KMS-11 (cell line): ENCODE results near the gene CCSER1.

Experiments
- H2AFZ ChIP-seq: fragments of 200-600 bp; sonication (generic); 2 replicates; pipeline ENCODE4 v1.6.1; 2016; ENCODE audit warnings: antibody characterized with exemption, mixed run types, low read depth
- H3K27ac ChIP-seq: fragments of 200-600 bp; sonication (generic); 2 replicates; pipeline ENCODE4 v1.6.1; 2016; ENCODE audit warnings: mild to moderate bottlenecking, mixed run types
- H3K27me3 ChIP-seq: fragments of 200-600 bp; sonication (generic); 2 replicates; pipeline ENCODE4 v1.6.1; 2017; ENCODE audit warnings: mild to moderate bottlenecking, low read depth, mixed run types, moderate library complexity; ENCODE audit not compliant: insufficient read depth
- H3K36me3 ChIP-seq: fragments of 200-600 bp; sonication (generic); 2 replicates; pipeline ENCODE4 v1.6.1; 2017; ENCODE audit warnings: mild to moderate bottlenecking, mixed run types; ENCODE audit not compliant: insufficient read depth
- H3K4me1 ChIP-seq: fragments of 200-600 bp; sonication (generic); 2 replicates; pipeline ENCODE4 v1.6.1; 2016; ENCODE audit warnings: mild to moderate bottlenecking, low read depth, mixed run types; ENCODE audit not compliant: poor library complexity, severe bottlenecking
- H3K4me2 ChIP-seq: fragments of 200-600 bp; sonication (generic); 2 replicates; pipeline ENCODE4 v1.7.0; 2016; ENCODE audit warnings: mild to moderate bottlenecking, mixed run types
- H3K4me3 ChIP-seq: fragments of 200-600 bp; sonication (generic); IDR thresholded peaks from 2 replicates; pipeline ENCODE4 v1.6.1; 2017; ENCODE audit warnings: low read depth, low read length, mixed read lengths; ENCODE audit not compliant: insufficient read depth
- H3K79me2 ChIP-seq: fragments of 200-600 bp; sonication (generic); 2 replicates; pipeline ENCODE4 v1.6.1; 2016; ENCODE audit warnings: low read depth, mixed run types; ENCODE audit not compliant: insufficient read depth
- H3K9ac ChIP-seq: fragments of 200-600 bp; sonication (generic); 2 replicates; pipeline ENCODE4 v1.6.1; 2016; ENCODE audit warnings: mild to moderate bottlenecking, mixed run types
- H4K20me1 ChIP-seq: fragments of 200-600 bp; sonication (generic); 2 replicates; pipeline ENCODE4 v1.6.1; 2016; ENCODE audit warnings: mild to moderate bottlenecking, mixed run types; ENCODE audit not compliant: insufficient read depth
- CTCF ChIP-seq: fragments of 200-600 bp; sonication (generic); conservative IDR thresholded peaks from 2 replicates; pipeline ENCODE4 v1.6.1; 2017; ENCODE audit warnings: low read depth, mild to moderate bottlenecking, antibody characterized with exemption, low read length, moderate library complexity, mixed read lengths

Gene CCSER1

GRCh38 chr4:91114386-91114785, 987.2 kb downstream of the CCSER1 start:
- H3K4me2 ChIP-seq, result no peak overlapping the region
- no peaks in the 10 kb centered on the region for H3K27me3 ChIP-seq
- no peaks in the 10 kb centered on the region for H4K20me1 ChIP-seq
- H3K36me3 ChIP-seq, result no peaks in the 10 kb centered on the region
- no peaks in the 10 kb centered on the region for H3K79me2 ChIP-seq
- no peak overlapping the region for H3K9ac ChIP-seq
- H2AFZ ChIP-seq, result no peak overlapping the region
- H3K27ac ChIP-seq, result no peak overlapping the region
- H3K4me3 ChIP-seq, result no peak overlapping the region
- no peak for TF ChIP-seq CTCF
- H3K4me1 ChIP-seq, result no peaks in the 10 kb centered on the region

DNA sequence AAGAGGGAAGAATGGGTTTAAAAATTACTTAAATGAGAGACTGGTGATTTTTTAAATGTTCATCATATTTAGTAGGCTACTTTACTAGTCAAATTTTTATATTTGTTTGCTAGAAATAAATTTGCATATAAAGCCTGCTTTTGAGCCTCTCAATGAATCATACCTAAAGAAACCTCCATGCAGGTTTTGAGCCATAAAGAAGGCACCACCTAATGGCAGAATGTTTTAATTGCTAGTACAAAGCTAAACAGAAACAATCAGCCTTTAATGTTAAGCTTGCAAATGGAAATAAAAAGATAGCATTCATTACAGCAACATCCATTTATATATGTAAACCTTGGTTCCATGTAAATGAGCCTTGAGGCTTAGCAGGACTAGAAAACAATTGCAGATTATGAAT, 989.7 kb downstream of the CCSER1 start:
- Histone ChIP-seq H3K9ac (no peak overlapping the region), H3K79me2 (no peaks in the 10 kb centered on the region), H3K36me3 (no peaks in the 10 kb centered on the region), H4K20me1 (no peaks in the 10 kb centered on the region), H3K4me2 (no peak overlapping the region), H3K27ac (no peak overlapping the region), H3K4me3 (no peak overlapping the region), H3K4me1 (no peaks in the 10 kb centered on the region), H3K27me3 (no peaks in the 10 kb centered on the region), H2AFZ (no peak overlapping the region)
- 0 out of 2 replicates have a peak, but pooled peaks have one; percentile 34 for TF ChIP-seq CTCF

DNA sequence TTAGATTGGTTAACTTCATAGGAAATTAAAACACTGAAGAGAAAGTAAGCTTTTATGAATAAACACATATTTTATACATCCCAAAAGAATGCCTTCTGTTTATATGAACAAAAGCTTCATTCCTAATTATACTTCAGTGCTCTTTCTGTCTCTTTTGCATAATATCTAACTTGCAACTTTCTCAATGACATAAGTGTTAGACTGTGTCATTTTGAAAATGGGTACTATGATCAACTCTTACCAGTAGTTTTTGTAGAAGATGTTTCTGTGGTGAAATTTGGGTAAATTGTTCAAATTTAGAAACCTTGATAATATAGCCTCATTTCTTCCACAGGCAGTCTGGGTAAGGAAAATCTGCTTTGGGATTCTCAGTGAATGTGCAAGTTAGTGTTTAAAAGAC, 991.4 kb downstream of the CCSER1 start:
- Histone ChIP-seq H4K20me1 (no peaks in the 10 kb centered on the region), H3K4me2 (no peak overlapping the region), H3K36me3 (no peaks in the 10 kb centered on the region), H3K27ac (no peak overlapping the region), H3K9ac (no peak overlapping the region), H3K4me3 (no peak overlapping the region), H3K79me2 (no peaks in the 10 kb centered on the region), H3K27me3 (no peaks in the 10 kb centered on the region), H2AFZ (no peak overlapping the region), H3K4me1 (no peaks in the 10 kb centered on the region)
- TF ChIP-seq CTCF, result no peak

GRCh38 chr4:91123742-91124141, 996.5 kb downstream of the CCSER1 start:
- Histone ChIP-seq H3K27ac (no peak overlapping the region), H2AFZ (no peak overlapping the region), H3K9ac (no peak overlapping the region), H3K79me2 (no peaks in the 10 kb centered on the region), H3K36me3 (no peaks in the 10 kb centered on the region), H3K27me3 (no peaks in the 10 kb centered on the region), H3K4me1 (no peaks in the 10 kb centered on the region), H3K4me3 (no peak overlapping the region), H4K20me1 (no peaks in the 10 kb centered on the region), H3K4me2 (no peak overlapping the region)
- no peak for TF ChIP-seq CTCF
